CD14-positive monocyte (primary cell): ENCODE data around the gene CUBN. TPM values are rescaled to one million over a fixed set of nuclear protein-coding genes. Genes with fewer than 3 reads are reported as not detected.

Experiments used
- DNase-seq, 3 donors: peaks; one replicate each; pipeline ENCODE4 v3.0.0-alpha.2; 2011 to 2022
- H2AFZ ChIP-seq: 2 replicates; pipeline ENCODE4 v1.6.0; 2012; ENCODE audit warnings: mild to moderate bottlenecking, low read depth, low read length, inconsistent platforms; ENCODE audit not compliant: insufficient read depth, poor library complexity, severe bottlenecking
- H3K27ac ChIP-seq, 2 donors: 1 replicate in 1 of 2; 2 replicates in 1 of 2; pipeline ENCODE4 v1.5.1; 2012 to 2013; ENCODE audit warnings: low read length in 2 of 2, control low read depth in 1 of 2, inconsistent platforms in 1 of 2, low read depth in 1 of 2, mild to moderate bottlenecking in 1 of 2
- H3K27me3 ChIP-seq, 2 donors: one replicate each; pipeline versions ENCODE4 v1.6.0 to v1.6.1; 2011 to 2013; ENCODE audit warnings: low read length in 2 of 2; ENCODE audit not compliant: control insufficient read depth in 2 of 2, insufficient read depth in 2 of 2
- H3K36me3 ChIP-seq, 2 donors: replicated peaks in 1 of 2; 1 replicate in 1 of 2; 2 replicates in 1 of 2; pipeline versions ENCODE4 v1.5.1 to v1.6.1; 2012 to 2013; ENCODE audit warnings: low read length in 2 of 2, control low read depth in 1 of 2, inconsistent platforms in 1 of 2, mild to moderate bottlenecking in 1 of 2; ENCODE audit not compliant: insufficient read depth in 2 of 2, control insufficient read depth in 1 of 2
- H3K4me1 ChIP-seq, 2 donors: 1 replicate in 1 of 2; 2 replicates in 1 of 2; pipeline versions ENCODE4 v1.5.1 to v1.6.1; 2012 to 2013; ENCODE audit warnings: low read length in 2 of 2, control low read depth in 1 of 2, inconsistent platforms in 1 of 2, mild to moderate bottlenecking in 1 of 2, moderate library complexity in 1 of 2; ENCODE audit not compliant: insufficient read depth in 2 of 2, control insufficient read depth in 1 of 2
- H3K4me2 ChIP-seq: replicated peaks from 2 replicates; pipeline ENCODE3; 2012; ENCODE audit warnings: low read length, moderate library complexity, mild to moderate bottlenecking; ENCODE audit not compliant: poor library complexity, severe bottlenecking; ENCODE audit errors: extremely low read depth
- H3K4me3 ChIP-seq, 3 experiments: fragments of 200-600 bp in 1 of 3; sonication (generic) in 1 of 3; replicated peaks in 1 of 3; 1 replicate in 2 of 3; 2 replicates in 1 of 3; pipeline ENCODE4 v1.5.1; 2011 to 2013; ENCODE audit warnings: low read length in 3 of 3, mild to moderate bottlenecking in 3 of 3, control low read depth in 2 of 3, low read depth in 2 of 3, inconsistent platforms in 1 of 3, moderate library complexity in 1 of 3
- H3K79me2 ChIP-seq: 2 replicates; pipeline ENCODE4 v1.6.0; 2012; ENCODE audit warnings: mild to moderate bottlenecking, control low read depth, inconsistent platforms, low read length, moderate library complexity; ENCODE audit not compliant: insufficient read depth
- H3K9ac ChIP-seq: 2 replicates; pipeline ENCODE4 v1.6.0; 2017; ENCODE audit warnings: low read length, mild to moderate bottlenecking; ENCODE audit not compliant: insufficient read depth, poor library complexity, severe bottlenecking
- H3K9me3 ChIP-seq, 2 donors: replicated peaks in 1 of 2; 1 replicate in 1 of 2; 2 replicates in 1 of 2; pipeline versions ENCODE4 v1.5.1 to v1.6.1; 2012 to 2013; ENCODE audit warnings: low read length in 2 of 2, control low read depth in 1 of 2; ENCODE audit not compliant: control insufficient read depth in 1 of 2, insufficient read depth in 1 of 2
- H4K20me1 ChIP-seq: 2 replicates; pipeline ENCODE4 v1.6.0; 2012; ENCODE audit warnings: mild to moderate bottlenecking, low read length, control low read depth, moderate library complexity; ENCODE audit not compliant: insufficient read depth
- H3K27ac Mint-ChIP-seq, 7 donors: one replicate each; pipeline ENCODE4 v1.8.0; 2020; ENCODE audit warnings: mild to moderate bottlenecking in 7 of 7, mixed read lengths in 7 of 7, moderate library complexity in 6 of 7, inconsistent platforms in 2 of 7
- H3K27me3 Mint-ChIP-seq, 3 donors: one replicate each; pipeline ENCODE4 v1.8.0; 2021 to 2022; ENCODE audit warnings: low read depth in 3 of 3, mild to moderate bottlenecking in 3 of 3, mixed read lengths in 3 of 3, moderate library complexity in 3 of 3, inconsistent platforms in 1 of 3
- H3K36me3 Mint-ChIP-seq, 2 donors: one replicate each; pipeline ENCODE4 v1.8.0; 2020; ENCODE audit warnings: mixed read lengths in 2 of 2, inconsistent platforms in 1 of 2, mild to moderate bottlenecking in 1 of 2
- H3K4me1 Mint-ChIP-seq: one replicate; pipeline ENCODE4 v1.8.0; 2020; ENCODE audit warnings: mild to moderate bottlenecking, mixed read lengths
- H3K4me3 Mint-ChIP-seq, 2 donors: one replicate each; pipeline ENCODE4 v1.8.0; 2020; ENCODE audit warnings: mild to moderate bottlenecking in 2 of 2, mixed read lengths in 2 of 2, moderate library complexity in 1 of 2
- H3K9me3 Mint-ChIP-seq, 7 donors: one replicate each; pipeline ENCODE4 v1.8.0; 2020 to 2022; ENCODE audit warnings: mixed read lengths in 7 of 7, mild to moderate bottlenecking in 6 of 7, moderate library complexity in 6 of 7, inconsistent platforms in 2 of 7
- WGBS: methylation state at CpG from one replicate; pipeline ENCODE4 v1.1.5; 2013; ENCODE audit warnings: missing lambda C conversion rate; ENCODE audit not compliant: insufficient coverage; 5-methylcytosine and 5-hydroxymethylcytosine counted together
- intact Hi-C, 2 donors: fragments of 100-400 bp; cut with micrococcal nuclease; formaldehyde crosslinking; loops; one replicate each; pipeline versions ENCODE4 v1.15.0 to v1.15.1; 2023
- polyA plus RNA-seq, 3 donors: library from polyadenylated mRNA; depleted of rRNA in 1 of 3; unstranded in 2 of 3; stranded (reverse) in 1 of 3; fragments of 300-500 nt in 2 of 3; fragments of >200 nt in 1 of 3; fragmentation: Illumina TruSeq in 2 of 3; gene quantifications; 1 replicate in 2 of 3; 2 replicates in 1 of 3; pipeline ENCODE4 v1.2.3, GENCODE V29; 2012 to 2021
- TF ChIP-seq, protein P1 (sequence below): fragments of 200-600 bp; IDR thresholded peaks from one replicate; pipeline ENCODE4 v1.8.0; 2022; ENCODE audit warnings: antibody characterized with exemption, mild to moderate bottlenecking

The CUBN gene
- polyA plus RNA-seq, 3 donors = 0.95 TPM; not detected in 2

DNA sequence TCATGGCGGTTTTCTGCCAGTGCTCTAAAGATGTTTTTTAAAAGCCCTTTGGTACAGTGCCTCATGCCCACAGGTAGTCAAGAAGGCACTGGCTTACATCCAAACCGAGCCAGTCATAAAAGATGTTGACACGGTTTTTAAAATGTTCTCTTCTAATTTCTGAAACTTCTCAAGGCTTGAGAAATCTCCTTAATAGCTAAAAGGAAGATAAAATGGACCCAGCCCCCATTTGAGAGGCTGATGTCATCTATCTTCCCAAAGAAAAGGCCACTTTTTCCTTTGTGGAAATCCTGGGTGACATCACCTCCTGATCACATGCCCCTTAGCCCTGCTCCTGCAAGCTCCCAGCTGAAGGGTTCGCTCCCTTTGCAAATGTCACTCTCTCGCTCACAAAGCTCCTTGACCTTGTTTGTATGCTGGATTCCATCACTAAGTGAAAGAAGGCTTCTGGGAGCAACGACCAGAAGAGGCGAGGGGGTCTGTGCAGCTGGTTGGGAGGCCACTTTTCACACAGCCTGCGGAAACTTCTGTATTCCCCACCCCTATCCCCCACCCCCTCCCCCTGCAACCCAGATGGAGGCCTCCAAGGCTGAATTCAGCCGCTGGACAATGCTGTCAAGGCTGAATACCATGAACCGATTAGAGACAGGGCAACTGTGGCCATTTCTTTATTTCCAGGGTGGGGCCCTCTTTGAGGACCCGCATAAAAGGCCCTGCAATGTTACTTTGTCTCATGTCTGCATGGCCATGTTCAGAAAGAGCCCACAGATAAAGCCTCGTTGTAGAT, 122.8 kb downstream of the CUBN start:
- Histone ChIP-seq H3K9ac (no peak overlapping the region), H2AFZ (no peak overlapping the region), H3K4me3 (no peak overlapping the region), H3K4me1 (peaks cover 9 to 10% of the 10 kb centered on the region in 2 donors), H3K36me3 (no peaks in the 10 kb centered on the region), H3K79me2 (no peaks in the 10 kb centered on the region), H3K4me2 (no peak overlapping the region), H3K27me3 (peaks cover 0 to 4% of the 10 kb centered on the region in 2 donors), H4K20me1 (no peaks in the 10 kb centered on the region), H3K27ac (no peak overlapping the region), H3K9me3 (peaks cover 0 to 3% of the 10 kb centered on the region in 2 donors)
- Mint-ChIP-seq H3K27me3 (peaks cover 0 to 15% (median 3%) of the 10 kb centered on the region in 3 donors), H3K9me3 (peaks cover 0 to 6% (median 2%) of the 10 kb centered on the region in 7 donors), H3K36me3 (no peaks in the 10 kb centered on the region), H3K4me1 (peaks cover 21% of the 10 kb centered on the region), H3K27ac (no peak overlapping the region), H3K4me3 (no peak overlapping the region)
- 64% methylated on average over 8 of the region's 12 CpGs for WGBS
- intact Hi-C loops = no loop called here
- DNase-seq = no peak
- TF ChIP-seq, protein P1, sequence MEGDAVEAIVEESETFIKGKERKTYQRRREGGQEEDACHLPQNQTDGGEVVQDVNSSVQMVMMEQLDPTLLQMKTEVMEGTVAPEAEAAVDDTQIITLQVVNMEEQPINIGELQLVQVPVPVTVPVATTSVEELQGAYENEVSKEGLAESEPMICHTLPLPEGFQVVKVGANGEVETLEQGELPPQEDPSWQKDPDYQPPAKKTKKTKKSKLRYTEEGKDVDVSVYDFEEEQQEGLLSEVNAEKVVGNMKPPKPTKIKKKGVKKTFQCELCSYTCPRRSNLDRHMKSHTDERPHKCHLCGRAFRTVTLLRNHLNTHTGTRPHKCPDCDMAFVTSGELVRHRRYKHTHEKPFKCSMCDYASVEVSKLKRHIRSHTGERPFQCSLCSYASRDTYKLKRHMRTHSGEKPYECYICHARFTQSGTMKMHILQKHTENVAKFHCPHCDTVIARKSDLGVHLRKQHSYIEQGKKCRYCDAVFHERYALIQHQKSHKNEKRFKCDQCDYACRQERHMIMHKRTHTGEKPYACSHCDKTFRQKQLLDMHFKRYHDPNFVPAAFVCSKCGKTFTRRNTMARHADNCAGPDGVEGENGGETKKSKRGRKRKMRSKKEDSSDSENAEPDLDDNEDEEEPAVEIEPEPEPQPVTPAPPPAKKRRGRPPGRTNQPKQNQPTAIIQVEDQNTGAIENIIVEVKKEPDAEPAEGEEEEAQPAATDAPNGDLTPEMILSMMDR = no peak

DNA sequence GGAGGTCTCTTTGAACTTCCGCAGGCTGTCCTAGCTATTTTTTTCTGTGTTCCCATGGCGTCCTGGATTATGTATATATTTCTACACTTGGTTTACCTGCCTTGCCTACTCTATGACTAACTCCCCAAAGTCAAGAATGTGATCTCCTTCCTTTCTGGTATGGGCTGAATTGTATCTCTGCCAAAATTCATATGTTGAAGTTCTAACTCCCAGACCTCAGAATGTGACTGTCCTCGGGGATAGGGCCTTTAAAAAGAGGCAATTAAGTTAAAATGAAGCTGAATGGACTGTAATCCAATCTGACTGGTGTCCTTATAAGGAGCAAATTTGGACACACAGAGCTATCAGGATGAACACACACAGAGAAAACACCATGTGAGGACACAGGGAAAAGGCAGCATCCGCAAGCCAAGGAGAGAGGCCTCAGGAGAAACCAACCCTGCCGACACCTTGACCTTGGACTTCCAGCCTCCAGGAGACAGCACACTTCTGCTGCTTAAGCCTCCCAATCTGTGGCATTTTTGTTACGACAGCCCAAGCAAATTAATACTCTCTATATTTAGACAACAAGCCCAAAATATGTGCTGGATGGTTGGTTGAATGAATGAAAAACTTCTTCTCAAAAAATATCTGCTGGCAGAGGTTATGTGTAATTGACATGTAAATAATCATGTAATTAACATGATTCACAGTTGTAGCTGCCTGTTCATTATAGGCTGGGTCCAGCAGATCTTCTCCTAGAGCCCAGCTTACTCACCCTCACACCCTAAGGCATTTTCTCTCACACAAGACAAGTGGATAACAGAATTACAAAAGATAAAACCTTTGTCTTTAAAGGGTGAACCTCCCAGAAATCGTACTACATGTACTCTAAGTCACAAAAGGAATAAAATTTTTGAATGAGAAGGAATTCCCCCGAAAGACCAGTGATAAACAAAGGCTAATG, 123.7 kb downstream of the CUBN start:
- H3K79me2 ChIP-seq = no peaks in the 10 kb centered on the region
- TF ChIP-seq, protein P1 = no peak
- no peak overlapping the region for H3K4me2 ChIP-seq
- no peak overlapping the region for H3K4me3 ChIP-seq
- no peak overlapping the region for H3K4me3 Mint-ChIP-seq
- H3K9ac ChIP-seq = no peak overlapping the region
- H3K4me1 ChIP-seq = peaks cover 10 to 12% of the 10 kb centered on the region in 2 donors
- H4K20me1 ChIP-seq = no peaks in the 10 kb centered on the region
- H3K27ac Mint-ChIP-seq = no peak overlapping the region
- no peak overlapping the region for H3K27ac ChIP-seq
- no peaks in the 10 kb centered on the region for H3K36me3 Mint-ChIP-seq
- intact Hi-C loops = no loop called here
- peaks cover 0 to 6% (median 5%) of the 10 kb centered on the region in 7 donors for H3K9me3 Mint-ChIP-seq
- peaks cover 0 to 11% (median 3%) of the 10 kb centered on the region in 3 donors for H3K27me3 Mint-ChIP-seq
- H3K9me3 ChIP-seq = peaks cover 0 to 5% of the 10 kb centered on the region in 2 donors
- WGBS = 50% methylated on average over 2 of the region's 8 CpGs
- DNase-seq = no peak
- H3K4me1 Mint-ChIP-seq = peaks cover 21% of the 10 kb centered on the region
- peaks cover 0 to 4% of the 10 kb centered on the region in 2 donors for H3K27me3 ChIP-seq
- no peaks in the 10 kb centered on the region for H3K36me3 ChIP-seq
- H2AFZ ChIP-seq = no peak overlapping the region
